GM18858 (cell line): Measurements from ENCODE around the gene LMX1A.

Source experiments
- ATAC-seq: cut with Tn5 transposase; IDR thresholded peaks from one replicate; pipeline ENCODE4 v1.9.1; 2021; ENCODE audit not compliant: unreplicated experiment

Gene LMX1A

GRCh38 chr1:165355977-165356811 lies at the start of gene LMX1A:
LMX1A (minus strand) TSS chr1:165356715; CDS start chr1:165355559, 1,156 bp downstream.
- no peak for ATAC-seq

DNA sequence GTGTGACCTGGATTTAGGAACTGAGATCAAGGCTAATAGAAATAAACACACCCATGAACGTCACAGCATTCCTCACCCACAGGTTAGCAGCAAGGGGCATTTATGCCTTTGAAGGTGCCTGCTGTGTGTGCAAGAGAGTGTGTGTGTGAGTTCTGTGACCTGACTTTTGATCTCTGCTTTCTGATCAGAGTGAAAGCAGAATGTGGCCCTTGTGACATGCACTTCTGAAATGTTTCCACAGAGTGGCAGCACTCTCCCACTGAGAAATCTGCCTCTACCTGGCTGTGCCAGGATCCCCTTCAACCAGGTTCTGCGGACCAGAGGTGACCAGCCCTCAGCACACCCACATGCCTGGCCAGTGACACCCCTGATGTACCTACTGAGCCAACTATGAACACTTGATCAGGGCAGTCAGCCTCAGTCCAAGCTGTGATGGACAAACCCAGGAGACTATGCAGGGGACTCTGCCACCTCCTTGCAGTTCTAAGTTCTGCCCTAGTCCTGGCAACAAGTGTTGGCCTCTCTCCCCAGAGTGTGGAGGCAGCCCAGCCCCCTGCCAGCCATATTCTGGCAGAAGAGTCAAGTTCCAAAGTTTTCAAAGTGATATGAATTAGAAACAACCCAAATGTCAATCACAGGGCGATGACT lies 47.4 kb upstream of the LMX1A start:
- no peak for ATAC-seq

- ATAC-seq = no peak
Measured at GRCh38 chr1:165402517-165403111, 46.1 kb upstream of the LMX1A start.

DNA sequence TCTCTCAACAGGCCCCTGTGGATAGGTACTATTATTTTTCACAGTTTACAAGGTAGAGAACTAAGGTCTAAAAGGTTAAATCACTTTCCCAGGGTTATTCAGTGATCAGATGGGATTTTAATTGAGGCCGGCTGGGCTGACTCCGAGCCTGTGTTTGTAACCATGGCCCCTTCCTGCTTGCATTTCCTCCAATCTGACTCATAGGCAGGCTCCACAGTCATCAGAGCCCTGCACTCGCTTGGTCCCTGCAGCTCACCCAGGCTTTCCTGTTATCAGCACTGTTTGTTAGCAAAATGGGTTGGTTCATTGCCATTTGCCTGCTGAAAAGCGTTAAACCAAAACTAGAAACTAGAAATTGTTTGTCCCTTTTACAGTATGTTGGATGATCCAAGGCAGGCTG lies 41.4 kb upstream of the LMX1A start:
- no peak for ATAC-seq

DNA sequence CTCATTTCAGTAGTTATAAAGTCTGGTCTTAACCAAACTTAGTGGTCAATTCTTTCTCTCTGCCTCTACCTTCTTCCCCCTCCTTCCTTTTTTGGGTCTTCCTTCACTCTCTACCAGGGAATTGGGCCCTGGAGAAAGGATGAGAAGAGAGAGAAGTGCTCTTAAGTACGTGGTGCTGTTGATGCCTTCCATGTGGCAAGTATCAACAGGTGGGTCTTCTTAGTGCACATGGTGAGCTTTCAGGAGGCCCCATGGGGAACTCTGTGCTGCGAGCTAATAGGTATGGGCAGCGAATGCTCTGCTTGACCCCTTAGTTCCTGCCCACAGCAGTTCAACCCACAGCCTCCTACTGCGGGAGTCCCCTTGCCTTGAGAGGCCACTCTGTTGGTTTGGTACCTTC lies 39.4 kb upstream of the LMX1A start:
- no peak for ATAC-seq

GRCh38 chr1:165395478-165395877 lies 39.0 kb upstream of the LMX1A start:
- ATAC-seq = peak; percentile 46

DNA sequence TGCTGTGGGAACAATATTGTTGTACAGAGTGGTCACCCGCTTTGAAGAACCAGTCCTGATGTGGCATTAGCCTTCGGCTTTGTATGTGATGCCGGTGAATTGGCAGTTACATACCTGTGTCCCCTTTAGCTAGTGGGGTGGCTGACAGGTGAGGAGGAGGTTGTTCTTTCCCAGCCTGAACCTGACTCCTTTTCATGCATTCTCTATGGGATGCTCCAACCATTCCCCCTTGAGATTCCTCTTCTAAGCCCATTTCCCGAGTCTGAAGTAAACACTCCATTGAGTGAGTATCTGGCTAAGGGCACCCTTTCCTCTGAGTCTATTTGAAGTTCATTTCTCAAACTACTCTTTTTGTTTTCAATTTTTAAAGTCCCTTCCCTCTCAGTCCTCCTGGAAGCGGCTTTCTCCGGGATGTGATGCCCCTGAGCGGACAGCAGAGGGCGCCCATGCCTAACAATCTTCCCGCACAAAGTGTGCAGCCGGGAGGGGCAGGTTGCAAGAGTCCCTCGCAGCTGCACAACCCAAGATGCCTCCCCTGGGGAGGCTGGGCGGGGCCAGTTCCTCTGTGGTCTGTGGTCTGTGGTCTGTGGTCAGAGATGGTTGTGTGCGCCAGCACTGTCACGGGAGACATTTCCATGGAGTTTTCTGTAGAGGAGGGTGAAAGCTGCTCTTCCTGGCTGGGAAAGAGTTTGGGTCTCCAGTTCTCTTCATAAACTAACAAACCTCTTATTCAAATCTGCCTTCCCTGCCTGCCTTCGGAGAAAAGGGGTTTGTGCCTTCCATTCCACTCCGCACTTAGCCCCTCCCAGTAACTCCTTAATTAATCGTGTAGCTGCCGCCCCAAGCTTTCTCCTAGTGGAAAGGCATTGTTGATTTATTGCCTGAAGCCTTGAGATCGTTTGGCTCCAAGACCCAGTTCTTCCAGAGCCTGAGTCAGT lies 36.4 kb upstream of the LMX1A start:
- peak; percentile 96 for ATAC-seq

DNA sequence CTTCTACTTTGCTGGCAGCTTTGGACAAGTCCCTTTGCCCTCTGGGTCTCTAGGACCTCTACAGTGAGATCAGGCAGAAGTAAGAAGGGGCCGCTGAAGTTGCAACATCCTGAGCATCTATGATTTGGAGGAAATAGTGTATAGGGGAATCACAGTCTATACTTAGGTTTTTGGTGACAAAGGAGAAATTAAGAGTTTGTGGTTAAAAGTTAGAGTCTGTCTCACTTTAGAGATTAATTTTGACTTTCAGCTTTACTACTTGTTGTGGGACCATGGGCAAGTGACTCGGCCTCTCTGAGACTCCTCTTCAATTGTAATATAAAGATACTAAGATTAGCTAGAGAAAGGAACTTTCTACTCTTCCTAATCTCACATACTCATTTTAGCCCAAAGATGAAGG lies 33.1 kb upstream of the LMX1A start:
- ATAC-seq = no peak

- ATAC-seq = no peak
Measured at GRCh38 chr1:165387961-165388360, 31.4 kb upstream of the LMX1A start.

GRCh38 chr1:165387505-165387904 lies 31.0 kb upstream of the LMX1A start:
- no peak for ATAC-seq

DNA sequence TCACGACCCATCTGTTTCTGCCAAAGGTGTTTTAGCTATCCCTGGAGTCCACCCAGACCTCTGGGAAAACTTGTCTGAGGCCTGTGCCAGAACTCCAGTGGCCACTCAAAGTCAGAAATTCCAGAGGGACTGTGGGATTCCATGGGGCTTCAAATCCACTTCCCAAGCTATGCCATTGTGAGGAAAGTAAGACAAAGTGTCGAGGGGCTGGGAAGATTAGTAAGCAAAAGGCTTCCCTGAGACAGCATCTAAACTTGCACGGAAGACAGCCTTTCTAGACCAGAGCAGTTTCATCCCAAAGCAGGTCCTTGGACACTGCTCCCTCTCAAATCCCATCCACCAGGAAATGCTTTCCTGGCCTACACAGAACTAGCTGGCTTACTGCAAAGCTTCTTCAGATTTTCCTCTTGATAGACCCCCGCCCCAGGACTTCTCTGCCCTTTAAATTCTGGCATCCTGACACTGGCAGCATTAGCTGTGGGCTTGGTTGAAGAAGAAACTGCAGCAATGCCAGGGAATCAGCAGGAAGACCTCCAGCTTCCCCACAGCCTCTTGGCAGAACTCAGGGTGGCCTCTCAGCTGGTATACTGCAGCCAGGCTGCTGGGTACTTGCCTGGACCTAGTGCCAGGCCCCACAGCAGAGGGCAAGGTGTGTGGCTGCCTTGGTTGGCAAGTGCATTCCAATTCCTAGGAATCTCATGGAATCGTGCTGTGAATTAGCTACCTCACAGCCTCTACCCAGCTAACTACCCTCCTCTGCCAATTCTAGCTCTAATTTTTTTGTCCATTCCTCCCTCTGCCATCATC lies 27.3 kb upstream of the LMX1A start:
- ATAC-seq = no peak

DNA sequence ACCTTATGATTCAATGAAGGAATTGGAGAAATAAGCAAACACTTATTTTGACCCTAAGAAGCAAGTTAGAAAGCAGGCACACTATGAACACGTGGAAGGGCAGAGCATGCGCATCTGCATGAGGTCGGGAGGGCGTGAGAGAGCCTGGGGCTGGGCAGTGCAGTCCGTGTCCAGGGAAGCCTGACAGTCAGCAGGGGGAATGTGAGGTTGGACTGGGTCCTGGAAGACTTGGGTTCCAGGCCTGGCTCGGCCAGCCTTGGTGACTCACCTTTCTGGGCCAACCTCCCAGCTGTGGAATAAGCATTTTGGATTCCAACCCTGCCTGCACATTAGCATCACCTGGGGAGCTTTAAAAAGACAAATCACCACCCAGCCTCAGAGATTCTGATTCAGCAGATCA lies 26.6 kb upstream of the LMX1A start:
- ATAC-seq = no peak

GRCh38 chr1:165381745-165382505 lies 25.4 kb upstream of the LMX1A start:
- no peak for ATAC-seq

- ATAC-seq = no peak
Measured at GRCh38 chr1:165376811-165377311, 20.3 kb upstream of the LMX1A start.

DNA sequence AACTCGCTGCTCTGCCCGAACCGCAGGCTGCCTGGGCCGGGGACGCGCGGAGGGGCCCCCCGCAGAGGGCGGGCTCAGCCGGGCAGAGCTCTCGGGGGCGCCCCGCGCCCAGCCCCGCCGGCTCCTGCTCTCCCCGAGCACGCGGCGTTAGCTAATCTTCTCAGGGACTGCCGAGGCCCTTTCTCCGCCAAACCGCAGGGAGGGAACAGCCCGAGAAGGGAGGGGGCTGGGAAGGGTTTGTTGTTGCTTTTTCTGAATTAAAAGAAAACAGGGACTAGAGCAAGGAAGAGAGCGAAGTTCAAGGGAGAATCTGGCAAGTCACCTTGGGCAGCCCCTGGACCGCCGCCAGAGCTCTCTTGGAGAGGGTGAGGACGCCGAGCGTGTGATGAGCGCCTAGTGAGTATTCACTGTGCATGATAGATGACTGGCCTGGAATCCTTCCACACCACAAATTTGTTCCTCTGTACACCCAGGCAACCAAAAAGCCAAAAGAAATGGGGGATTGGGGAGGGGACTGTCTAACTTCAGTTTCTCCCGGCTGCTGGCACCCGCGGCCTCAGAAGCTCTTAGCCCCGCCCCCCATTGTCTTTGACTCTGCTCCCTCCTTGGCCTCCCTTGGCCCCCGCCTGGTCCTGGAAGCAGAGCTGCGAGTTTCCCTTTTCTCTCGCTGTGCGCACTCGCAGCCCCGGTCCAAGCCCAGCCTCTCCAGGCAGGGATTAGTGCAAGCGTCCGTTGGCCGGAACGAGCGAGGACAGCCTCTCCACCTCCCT lies 19.7 kb upstream of the LMX1A start:
- no peak for ATAC-seq

GRCh38 chr1:165375623-165376022 lies 19.1 kb upstream of the LMX1A start:
- ATAC-seq = no peak

- ATAC-seq = no peak
Measured at GRCh38 chr1:165371588-165372225, 15.2 kb upstream of the LMX1A start.

DNA sequence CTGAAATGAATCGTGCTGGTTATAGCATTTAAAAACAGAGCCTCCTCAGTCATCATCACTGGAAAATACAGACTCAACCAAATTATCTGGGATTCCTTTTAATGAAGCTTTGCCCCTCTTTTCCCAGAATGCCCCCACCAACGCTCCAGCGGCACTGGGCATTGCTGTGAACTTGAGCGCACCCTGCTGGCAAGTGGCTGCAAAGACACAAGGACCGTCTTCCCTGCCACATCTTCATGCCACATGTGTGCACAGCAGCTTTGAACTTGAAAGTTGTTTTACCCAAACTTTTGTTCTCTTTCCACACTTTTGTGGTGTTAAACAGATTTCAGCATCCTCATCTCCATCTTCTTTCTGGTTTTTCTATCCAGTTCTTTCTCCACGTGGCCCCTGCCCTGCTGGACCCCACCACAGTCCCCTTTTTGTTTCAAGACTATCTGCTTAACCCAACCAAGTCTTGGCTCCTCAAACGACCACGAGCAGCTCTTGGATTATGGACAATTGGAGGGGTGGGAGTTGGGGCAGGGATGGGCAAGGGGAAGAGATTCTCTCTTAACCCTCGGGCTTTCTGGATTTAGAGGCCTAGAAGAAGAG lies 12.8 kb upstream of the LMX1A start:
- peak; percentile 71 for ATAC-seq
